Lower lobe of right lung (tissue), 2 donors: ENCODE measurements around the gene SLC4A4. TPM values are rescaled to one million over a fixed set of nuclear protein-coding genes. Genes with fewer than 3 reads are reported as not detected.

Experiments used
- ATAC-seq, 2 donors: fragments of 200-7000 bp; cut with Tn5 transposase; one replicate each; pipeline ENCODE4 v1.9.1; 2020 to 2022; ENCODE audit warnings: mild to moderate bottlenecking in 2 of 2, moderate library complexity in 2 of 2
- DNase-seq: peaks from one replicate; pipeline ENCODE4 v3.0.0-alpha.2; 2020
- H3K27ac ChIP-seq: fragments of 200-600 bp; one replicate; pipeline ENCODE4 v1.8.0; 2022
- H3K27me3 ChIP-seq: fragments of 200-600 bp; one replicate; pipeline ENCODE4 v1.8.0; 2022; ENCODE audit warnings: low read depth
- H3K36me3 ChIP-seq: fragments of 200-600 bp; one replicate; pipeline ENCODE4 v1.8.0; 2022; ENCODE audit warnings: mild to moderate bottlenecking
- H3K4me1 ChIP-seq: fragments of 200-600 bp; one replicate; pipeline ENCODE4 v1.8.0; 2022
- H3K4me3 ChIP-seq: fragments of 200-600 bp; one replicate; pipeline ENCODE4 v1.8.0; 2022; ENCODE audit warnings: mild to moderate bottlenecking
- H3K9me3 ChIP-seq: fragments of 200-600 bp; one replicate; pipeline ENCODE4 v1.8.0; 2022
- intact Hi-C: fragments of 100-400 bp; cut with DNase I; formaldehyde crosslinking; loops from one replicate; pipeline ENCODE4 v1.11.0; 2022
- total RNA-seq: library from RNA; stranded (reverse); fragmentation: NEBNext Ultra II Directional; extraction: Animal tissue kit (Norgen Biotek cat#: 25700); gene quantifications from one replicate; pipeline ENCODE4 v1.2.1, GENCODE V29; 2021
- TF ChIP-seq, protein P1 (sequence below): fragments of 200-600 bp; IDR thresholded peaks from one replicate; pipeline ENCODE4 v1.8.0; 2022; ENCODE audit warnings: antibody characterized with exemption, mild to moderate bottlenecking
- donor health status: DM: no; HTN: yes; CAD: no; lungs with severe emphysema.

Gene SLC4A4
- total RNA-seq, 1 donor from 2014 or later, result 18.8 TPM

DNA sequence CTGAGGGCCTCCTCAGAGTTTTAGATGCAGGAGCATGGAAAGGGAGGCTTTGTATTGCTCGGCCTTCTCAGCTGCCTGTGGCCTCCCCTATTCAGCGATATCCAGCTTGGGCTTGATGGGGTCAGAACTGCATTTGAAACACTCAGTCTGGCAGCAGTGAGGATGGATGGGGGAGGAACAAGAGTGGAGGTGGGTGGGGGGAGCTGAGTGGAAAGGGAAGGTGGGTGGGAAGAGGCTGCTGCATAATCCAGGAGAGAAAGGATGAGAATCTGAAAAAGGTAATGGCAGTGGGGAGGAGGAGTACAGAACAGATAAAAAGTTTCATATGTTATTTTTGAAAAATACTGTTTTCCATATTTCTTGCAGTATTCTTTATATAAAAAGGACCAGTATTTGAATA is 202.7 kb downstream of the SLC4A4 start:
- H3K27me3 ChIP-seq, result no peaks in the 10 kb centered on the region
- TF ChIP-seq, protein P1, sequence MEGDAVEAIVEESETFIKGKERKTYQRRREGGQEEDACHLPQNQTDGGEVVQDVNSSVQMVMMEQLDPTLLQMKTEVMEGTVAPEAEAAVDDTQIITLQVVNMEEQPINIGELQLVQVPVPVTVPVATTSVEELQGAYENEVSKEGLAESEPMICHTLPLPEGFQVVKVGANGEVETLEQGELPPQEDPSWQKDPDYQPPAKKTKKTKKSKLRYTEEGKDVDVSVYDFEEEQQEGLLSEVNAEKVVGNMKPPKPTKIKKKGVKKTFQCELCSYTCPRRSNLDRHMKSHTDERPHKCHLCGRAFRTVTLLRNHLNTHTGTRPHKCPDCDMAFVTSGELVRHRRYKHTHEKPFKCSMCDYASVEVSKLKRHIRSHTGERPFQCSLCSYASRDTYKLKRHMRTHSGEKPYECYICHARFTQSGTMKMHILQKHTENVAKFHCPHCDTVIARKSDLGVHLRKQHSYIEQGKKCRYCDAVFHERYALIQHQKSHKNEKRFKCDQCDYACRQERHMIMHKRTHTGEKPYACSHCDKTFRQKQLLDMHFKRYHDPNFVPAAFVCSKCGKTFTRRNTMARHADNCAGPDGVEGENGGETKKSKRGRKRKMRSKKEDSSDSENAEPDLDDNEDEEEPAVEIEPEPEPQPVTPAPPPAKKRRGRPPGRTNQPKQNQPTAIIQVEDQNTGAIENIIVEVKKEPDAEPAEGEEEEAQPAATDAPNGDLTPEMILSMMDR, result no peak
- peaks cover 4% of the 10 kb centered on the region for H3K4me1 ChIP-seq
- DNase-seq (no peak), ATAC-seq (no peak)
- H3K36me3 ChIP-seq, result no peaks in the 10 kb centered on the region
- no peak overlapping the region for H3K27ac ChIP-seq
- no peak overlapping the region for H3K4me3 ChIP-seq
- no peaks in the 10 kb centered on the region for H3K9me3 ChIP-seq
- intact Hi-C loops, result no loop called here

DNA sequence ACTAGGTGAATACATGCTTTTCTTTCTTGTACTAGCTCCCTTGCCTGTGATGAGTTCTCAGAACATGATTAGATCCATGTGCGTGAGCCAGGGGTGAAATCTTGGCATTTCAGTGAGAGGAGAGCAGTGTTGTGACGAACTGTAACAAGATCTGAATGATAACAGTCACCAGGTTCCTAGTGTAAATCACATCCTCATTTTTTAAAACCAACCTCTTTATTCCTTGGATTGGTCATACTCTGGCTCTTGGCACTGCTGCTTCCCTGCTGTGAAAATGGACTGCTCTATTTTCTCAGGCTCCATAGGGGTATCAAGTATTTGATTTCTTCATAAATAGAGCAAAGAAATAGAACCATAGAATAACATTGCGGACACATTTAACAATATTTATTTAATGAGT is 206.3 kb downstream of the SLC4A4 start:
- H3K36me3 ChIP-seq, result no peaks in the 10 kb centered on the region
- H3K27ac ChIP-seq, result no peak overlapping the region
- no peaks in the 10 kb centered on the region for H3K27me3 ChIP-seq
- intact Hi-C loops, result no loop called here
- H3K9me3 ChIP-seq, result no peaks in the 10 kb centered on the region
- no peak overlapping the region for H3K4me3 ChIP-seq
- no peak for ATAC-seq
- no peaks in the 10 kb centered on the region for H3K4me1 ChIP-seq
- no peak for DNase-seq
- TF ChIP-seq, protein P1, result no peak

DNA sequence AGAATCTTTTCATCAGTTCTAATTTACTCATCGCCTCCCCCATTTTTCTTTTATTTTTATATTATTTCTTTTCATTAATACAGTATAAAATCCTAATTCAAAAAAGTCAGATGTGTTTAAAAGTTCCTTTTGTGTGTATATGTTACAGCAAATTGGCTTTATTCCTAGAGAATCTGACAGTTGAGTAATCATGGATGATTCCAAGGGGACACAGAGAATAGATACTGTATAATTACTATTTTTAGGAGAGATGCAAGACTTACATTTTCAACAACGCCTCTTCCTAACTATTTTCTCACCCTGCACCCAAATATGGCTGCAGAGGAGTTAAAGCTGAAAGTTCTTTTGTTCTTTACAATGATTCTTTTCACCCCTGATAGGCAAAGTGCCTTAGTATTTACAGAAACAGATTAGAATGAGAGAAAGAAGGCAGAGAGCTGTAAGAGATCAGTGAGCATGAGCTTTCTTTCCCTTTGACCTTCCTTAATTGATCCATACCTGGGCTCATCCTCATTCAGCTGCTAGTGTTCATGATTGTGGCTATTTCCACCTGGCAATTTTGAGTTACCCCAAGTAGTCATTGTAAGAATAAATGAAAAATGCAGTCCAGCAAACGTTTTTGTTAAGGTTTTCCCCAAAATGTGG is 210.8 kb downstream of the SLC4A4 start:
- no peaks in the 10 kb centered on the region for H3K27me3 ChIP-seq
- intact Hi-C loops, result no loop called here
- ATAC-seq (no peak), DNase-seq (no peak)
- no peak overlapping the region for H3K4me3 ChIP-seq
- H3K4me1 ChIP-seq, result no peaks in the 10 kb centered on the region
- no peaks in the 10 kb centered on the region for H3K9me3 ChIP-seq
- no peak overlapping the region for H3K27ac ChIP-seq
- no peaks in the 10 kb centered on the region for H3K36me3 ChIP-seq
- TF ChIP-seq, protein P1, result no peak

DNA sequence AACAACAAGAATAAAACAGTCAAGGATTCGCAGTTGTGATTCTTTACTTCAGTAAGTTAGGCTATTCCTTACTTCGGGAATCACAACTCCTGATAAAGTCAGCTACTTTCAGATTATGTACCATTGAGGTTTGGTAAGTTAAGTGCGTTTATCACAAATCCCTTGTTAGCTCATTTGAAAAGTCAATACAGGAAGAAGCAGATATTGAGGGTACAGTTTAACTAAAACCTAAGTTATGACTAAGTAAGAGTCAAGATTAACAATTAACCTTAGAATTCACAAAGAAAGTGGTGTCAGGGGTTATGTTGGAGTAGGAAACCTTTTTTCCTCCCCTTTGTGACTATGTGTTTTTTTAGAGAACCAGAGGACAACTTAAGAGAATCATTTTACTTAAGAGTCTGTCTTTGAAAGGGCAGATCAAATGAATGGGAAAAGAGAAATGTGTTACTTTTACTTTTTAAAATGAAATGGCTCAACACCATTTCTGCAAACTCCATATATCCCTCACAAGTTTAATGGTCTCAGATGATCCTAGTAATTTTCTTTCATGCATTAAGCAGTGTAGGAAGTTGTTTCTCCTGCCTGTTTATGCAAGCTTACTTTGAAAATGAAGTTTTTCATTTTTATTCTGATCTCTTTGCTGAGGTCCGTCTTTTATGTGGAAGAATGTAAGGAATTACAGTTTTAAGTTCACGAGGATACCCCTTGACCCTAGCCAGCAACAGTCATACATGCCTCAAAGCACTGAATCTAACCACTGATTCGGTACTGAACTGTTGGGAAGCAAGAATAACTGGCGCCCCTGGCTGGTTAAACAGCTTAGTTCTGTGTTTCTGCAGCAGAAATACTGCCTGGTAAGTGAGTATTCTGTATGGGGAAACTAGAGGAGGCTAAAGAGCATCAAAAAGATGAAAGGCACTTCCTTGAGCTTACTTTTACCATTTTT is 211.7 kb downstream of the SLC4A4 start:
- peak in 1 of 2 donors; percentile 82 for ATAC-seq
- no peak for DNase-seq
- no peaks in the 10 kb centered on the region for H3K27me3 ChIP-seq

DNA sequence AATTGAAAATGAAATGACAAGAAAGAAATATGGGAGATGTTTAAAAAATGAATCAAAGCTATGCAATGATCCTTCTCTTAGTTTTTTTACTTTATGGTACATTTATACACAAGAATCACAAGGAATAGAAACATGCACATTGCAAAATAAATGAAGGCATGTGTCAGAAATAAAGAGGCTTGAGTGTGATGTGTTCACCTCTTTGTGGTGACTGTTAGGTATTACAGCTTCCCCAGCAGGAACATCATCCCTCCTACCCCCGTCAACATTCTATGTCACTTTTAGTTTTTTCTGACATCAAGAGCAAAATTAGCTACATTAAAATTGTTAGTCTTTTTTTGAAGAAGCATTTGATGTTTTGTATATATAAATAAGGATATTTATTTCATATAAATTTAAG is 214.8 kb downstream of the SLC4A4 start:
- DNase-seq, result no peak
- TF ChIP-seq, protein P1, result peak; percentile 41
- ATAC-seq, result peak in 1 of 2 donors; percentile 73
- Histone ChIP-seq H3K4me1 (no peaks in the 10 kb centered on the region), H3K27ac (no peak overlapping the region), H3K36me3 (no peaks in the 10 kb centered on the region), H3K9me3 (no peaks in the 10 kb centered on the region), H3K27me3 (no peaks in the 10 kb centered on the region), H3K4me3 (no peak overlapping the region)
- intact Hi-C loops, result no loop called here

More for the DNA sequence above, 211.7 kb downstream of the SLC4A4 start:
- Histone ChIP-seq H3K27ac (no peak overlapping the region), H3K4me3 (no peak overlapping the region), H3K9me3 (no peaks in the 10 kb centered on the region), H3K4me1 (no peaks in the 10 kb centered on the region), H3K36me3 (no peaks in the 10 kb centered on the region)
- intact Hi-C loops, result no loop called here
- TF ChIP-seq, protein P1, result no peak
